GM21390 (cell line): ENCODE measurements around the gene PRR14L.
"Not testable (repeated sequence)": the region's sequence is repeated elsewhere in the genome, so short reads cannot be mapped to it uniquely, and the experiment has no call there.

Experiments used
- ATAC-seq: cut with Tn5 transposase; IDR thresholded peaks from one replicate; pipeline ENCODE4 v1.9.1; 2021; ENCODE audit not compliant: unreplicated experiment

The PRR14L gene

GRCh38 chr22:31742115-31742514 lies 7.8 kb downstream of the PRR14L start:
- ATAC-seq: no peak

- not testable (repeated sequence) for ATAC-seq
Measured at GRCh38 chr22:31740314-31740713, 9.6 kb downstream of the PRR14L start.

- no peak for ATAC-seq
Measured at GRCh38 chr22:31739795-31740201, 10.1 kb downstream of the PRR14L start.

GRCh38 chr22:31738566-31738965 lies 11.4 kb downstream of the PRR14L start:
- ATAC-seq: no peak

GRCh38 chr22:31737932-31738331 lies 12.0 kb downstream of the PRR14L start:
- no peak for ATAC-seq

GRCh38 chr22:31736458-31736857 lies 13.5 kb downstream of the PRR14L start:
- ATAC-seq: no peak

- no peak for ATAC-seq
Measured at GRCh38 chr22:31734512-31734911, 15.4 kb downstream of the PRR14L start.

- no peak for ATAC-seq
Measured at GRCh38 chr22:31733580-31734079, 16.3 kb downstream of the PRR14L start.

- no peak for ATAC-seq
Measured at GRCh38 chr22:31732089-31732829, 17.7 kb downstream of the PRR14L start.

GRCh38 chr22:31730344-31730711 lies 19.6 kb downstream of the PRR14L start:
- no peak for ATAC-seq

- ATAC-seq: no peak
Measured at GRCh38 chr22:31728857-31729256, 21.1 kb downstream of the PRR14L start.

GRCh38 chr22:31726692-31727091 lies 23.2 kb downstream of the PRR14L start:
- no peak for ATAC-seq

GRCh38 chr22:31723723-31724122 lies 26.2 kb downstream of the PRR14L start:
- no peak for ATAC-seq

GRCh38 chr22:31719850-31720471 lies 30.0 kb downstream of the PRR14L start:
- no peak for ATAC-seq

- no peak for ATAC-seq
Measured at GRCh38 chr22:31715147-31715778, 34.7 kb downstream of the PRR14L start.

- ATAC-seq: not testable (repeated sequence)
Measured at GRCh38 chr22:31711226-31711625, 38.7 kb downstream of the PRR14L start.

- ATAC-seq: no peak
Measured at GRCh38 chr22:31707519-31707918, 42.4 kb downstream of the PRR14L start.

- ATAC-seq: no peak
Measured at GRCh38 chr22:31695423-31695822, 54.5 kb downstream of the PRR14L start.

- ATAC-seq: not testable (repeated sequence)
Measured at GRCh38 chr22:31694046-31694445, 55.9 kb downstream of the PRR14L start.

- ATAC-seq: no peak
Measured at GRCh38 chr22:31692186-31692886, 57.6 kb downstream of the PRR14L start.

- ATAC-seq: no peak
Measured at GRCh38 chr22:31691408-31691807, 58.5 kb downstream of the PRR14L start.
